HG02870 (cell line): ENCODE measurements around the gene CDH4.

Experiments used
- ATAC-seq: cut with Tn5 transposase; IDR thresholded peaks from one replicate; pipeline ENCODE4 v1.9.1; 2021; ENCODE audit warnings: mild to moderate bottlenecking, moderate library complexity; ENCODE audit not compliant: unreplicated experiment

Gene CDH4

DNA sequence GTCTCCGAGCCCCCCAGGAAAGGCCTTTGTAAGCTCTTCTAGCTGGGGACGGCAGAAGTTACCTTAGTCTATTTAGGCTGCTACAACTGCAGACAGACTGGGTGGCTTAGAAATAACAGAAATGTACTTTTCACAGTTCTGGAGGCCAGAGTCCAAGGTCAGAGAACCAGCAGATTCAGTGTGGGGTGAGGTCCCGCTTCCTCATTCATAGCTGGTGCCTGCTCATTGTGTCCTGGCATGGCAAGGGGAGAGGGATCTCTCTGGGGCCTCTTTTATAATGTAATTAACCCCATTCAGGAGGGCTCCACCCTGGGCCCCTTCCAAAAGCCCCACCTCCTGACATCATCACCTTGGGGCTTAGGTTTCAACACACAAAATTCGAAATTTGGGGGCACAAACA is 315.1 kb downstream of the CDH4 start:
- ATAC-seq = no peak

DNA sequence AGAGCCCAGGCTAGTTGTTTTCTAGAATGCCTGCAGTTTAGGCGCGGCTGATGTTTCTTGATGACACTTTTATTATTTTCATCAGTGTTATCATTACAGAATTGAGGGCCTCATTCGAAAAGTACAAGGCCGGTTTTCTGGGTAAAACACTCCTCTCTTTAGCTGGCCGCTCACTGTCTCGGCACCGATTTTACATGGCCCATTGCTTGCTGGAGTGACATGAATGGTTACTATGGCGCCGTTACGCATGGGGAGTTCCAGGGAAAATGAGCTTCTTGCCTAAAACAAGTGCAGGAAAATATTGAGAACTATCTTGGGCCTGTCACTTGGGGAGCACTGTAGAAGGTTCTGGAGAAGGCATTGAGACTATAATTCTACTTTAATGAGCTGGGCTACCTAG is 317.8 kb downstream of the CDH4 start:
- ATAC-seq = no peak

DNA sequence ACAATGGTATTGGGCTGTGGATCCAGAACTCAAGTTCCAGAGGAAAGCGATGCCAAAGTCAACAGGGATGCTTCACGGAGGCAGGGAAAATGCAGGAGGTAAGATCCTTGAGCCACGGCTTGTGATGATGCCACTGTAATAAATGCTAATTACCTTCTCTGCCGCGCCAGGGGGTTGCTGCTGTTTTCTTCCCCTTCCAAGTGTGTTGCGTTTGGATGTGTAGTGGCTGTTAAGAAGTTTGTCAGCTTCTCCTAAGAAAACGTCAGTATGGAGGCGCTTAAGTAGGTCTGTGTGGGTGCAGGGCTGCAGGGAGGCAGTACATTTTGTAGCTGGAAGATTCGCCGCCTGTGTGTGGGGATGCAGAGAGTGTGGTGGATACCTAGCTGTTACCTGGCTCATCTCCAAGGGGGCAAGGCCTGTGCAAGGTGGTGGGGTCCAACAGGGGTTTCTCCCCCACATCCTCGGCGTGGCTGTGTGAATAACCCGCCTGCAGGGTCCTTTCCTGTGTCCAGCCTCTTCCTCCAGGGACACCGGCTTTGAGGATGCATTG is 318.7 kb downstream of the CDH4 start:
- ATAC-seq = no peak

DNA sequence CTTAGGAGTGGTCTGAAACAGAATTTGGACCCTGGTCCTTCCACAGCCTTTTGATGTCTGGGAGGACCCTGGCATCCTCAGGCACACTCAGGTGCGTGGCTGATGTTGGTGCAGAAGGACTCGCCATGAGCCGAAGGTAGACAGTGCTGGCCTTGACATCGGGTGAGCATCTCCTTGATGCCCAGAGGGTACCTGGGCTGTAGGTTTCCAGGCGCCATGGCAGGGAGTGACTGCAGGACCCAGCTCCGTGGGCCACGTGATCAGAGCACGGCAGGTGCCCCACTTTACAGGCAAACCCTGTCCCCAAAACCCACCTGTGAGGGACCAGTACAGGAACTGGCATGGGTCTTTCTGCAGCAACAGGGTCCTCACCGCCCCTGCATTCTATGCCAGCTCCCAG is 319.2 kb downstream of the CDH4 start:
- ATAC-seq = no peak

DNA sequence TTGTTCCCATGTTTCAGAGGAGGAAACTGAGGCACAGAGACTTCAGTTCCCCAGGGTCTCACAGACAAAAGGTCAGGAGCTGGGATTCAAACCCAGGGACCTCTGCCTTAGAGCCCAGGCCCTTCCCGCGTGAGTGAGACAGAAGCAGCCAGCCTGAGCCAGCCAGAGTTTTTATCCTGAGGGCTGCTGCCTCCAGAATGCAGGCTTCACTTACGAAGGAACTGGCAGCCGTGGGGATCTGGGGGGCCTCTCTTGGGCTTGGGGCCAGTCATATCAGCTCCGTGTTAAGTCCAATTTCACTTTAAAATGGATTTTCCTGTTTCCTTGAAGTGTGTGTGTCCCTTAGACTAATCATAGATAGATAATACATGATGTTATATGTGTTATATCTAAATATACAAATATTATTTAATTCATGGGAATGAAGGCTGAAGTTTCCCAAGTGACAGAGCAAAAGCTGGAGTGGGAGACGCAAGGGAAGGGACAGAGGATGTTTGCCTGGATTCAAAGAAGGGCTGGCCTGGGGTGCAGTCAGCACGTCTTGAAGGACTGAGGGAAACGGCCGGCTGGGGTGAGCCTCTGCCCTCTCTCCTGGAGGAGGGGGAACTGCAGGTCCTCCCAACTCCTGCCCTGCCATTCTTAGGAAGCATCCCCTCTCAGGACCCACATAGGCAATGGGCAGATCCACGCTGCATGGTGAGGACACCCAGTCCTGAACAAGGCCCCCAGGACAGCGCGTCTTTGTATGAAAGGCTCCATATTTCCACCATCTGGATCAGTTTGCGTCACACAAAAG is 320.1 kb downstream of the CDH4 start:
- ATAC-seq = no peak

DNA sequence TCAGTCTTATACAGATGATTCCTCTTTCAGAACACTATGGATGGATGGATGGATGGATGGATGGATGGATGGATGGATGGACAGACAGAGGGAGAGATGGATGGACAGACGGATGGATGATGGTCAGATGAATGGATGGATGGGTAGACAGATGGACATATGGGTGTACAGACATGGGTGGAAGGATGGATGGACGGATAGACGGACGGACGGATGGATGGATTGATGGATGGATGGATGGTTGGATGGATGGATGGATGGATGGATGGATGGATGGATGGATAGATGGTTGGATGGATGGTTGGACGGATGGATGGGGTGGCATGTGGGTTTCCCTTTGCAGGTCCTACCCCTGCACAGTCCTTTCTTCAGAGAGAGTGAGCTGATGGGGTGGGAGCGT is 320.7 kb downstream of the CDH4 start:
- no peak for ATAC-seq

DNA sequence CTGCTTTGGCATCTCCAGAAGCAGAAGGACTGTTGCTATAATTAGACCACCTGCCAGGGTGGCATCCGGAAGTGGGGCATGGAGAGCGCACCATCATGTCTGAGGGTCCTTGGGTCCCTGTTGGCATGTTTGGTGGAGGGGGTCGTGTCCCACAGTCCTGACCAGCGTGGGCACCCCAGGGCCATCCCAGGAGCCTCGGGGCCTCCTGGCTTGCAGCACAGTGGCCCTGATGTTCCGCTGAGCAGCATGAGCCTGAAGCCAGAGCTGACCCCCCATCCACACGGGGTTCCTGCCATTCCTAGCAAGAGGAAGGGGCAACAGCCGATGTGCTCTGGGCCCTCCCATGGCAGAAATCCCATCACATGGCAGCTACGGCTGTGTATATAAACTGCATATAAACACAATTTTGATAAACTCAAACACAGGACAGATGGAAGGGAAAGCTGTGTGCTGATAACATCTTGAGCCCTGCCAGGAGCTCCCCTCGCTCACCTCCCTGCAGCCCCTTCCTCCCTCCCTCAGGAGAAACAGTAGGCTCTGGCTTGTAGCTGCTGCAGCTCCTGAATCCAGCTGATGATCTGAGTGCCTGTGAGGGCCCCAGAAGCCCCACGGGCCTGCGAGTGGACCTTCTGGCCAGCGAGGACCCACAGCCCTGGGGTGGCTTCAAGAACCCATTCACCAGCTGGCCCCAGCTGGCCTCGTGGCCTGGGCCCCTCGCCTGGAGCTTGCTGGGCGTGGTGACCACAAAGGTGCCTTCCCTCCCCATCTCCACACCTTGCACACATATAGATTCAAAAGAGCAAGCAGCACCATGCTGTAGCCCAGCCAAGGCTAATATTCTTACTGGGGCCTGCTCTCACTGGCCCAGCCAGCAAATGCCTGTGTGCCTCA is 321.6 kb downstream of the CDH4 start:
- no peak for ATAC-seq

DNA sequence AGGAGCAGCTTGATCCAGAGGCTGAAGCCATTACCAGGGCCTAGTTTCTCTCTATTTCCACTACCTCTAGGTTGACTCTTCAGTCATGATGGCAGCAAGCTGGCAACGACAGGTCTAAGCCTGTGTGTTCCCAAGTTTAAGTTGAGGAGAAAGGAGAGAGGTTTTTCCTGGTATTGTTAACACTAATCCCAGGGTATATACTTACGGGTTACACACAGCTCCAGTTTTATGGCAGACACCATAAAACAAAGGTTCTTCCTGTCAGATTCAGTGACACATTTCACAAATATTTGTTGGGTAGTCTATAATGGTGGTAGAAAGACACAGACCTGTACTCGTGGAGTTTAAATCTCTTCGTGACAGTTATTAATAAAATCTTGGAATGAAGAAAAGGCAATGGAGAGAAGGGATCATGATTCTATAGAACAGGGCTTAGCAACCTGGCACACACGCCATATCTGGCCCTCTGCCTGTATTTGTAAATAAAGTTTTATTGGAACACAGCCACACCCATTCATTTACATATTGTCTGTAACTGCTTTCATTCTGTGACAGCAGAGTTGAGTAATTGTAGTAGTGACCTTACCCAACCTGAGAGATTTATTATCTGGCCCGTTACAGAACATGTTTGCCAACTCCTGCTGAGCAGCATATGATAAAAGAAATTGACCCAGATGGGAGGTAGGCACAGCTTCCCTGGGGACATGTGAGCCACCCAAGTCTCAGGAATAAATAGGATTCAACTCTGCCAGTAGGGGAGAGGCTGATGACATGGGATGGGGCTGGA is 323.3 kb downstream of the CDH4 start:
- no peak for ATAC-seq

DNA sequence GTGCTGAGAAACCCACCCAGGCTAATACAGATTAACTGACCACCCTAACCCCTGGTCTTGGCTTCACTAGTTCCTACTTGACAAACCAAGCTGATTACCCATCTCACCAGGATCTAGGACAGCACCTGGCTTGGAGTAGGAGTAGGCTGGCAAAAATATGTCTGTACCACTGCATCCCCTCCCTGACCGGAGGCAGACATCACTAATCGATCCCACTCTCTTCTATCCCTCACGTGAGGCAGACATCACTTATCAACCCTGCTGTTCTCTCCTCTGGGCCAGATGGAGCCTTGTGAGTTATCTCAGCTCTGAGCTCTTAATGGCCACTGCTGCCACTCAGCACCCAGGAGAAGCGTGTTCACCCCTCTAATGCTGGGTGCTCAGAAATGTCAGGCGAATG is 324.3 kb downstream of the CDH4 start:
- ATAC-seq = no peak

DNA sequence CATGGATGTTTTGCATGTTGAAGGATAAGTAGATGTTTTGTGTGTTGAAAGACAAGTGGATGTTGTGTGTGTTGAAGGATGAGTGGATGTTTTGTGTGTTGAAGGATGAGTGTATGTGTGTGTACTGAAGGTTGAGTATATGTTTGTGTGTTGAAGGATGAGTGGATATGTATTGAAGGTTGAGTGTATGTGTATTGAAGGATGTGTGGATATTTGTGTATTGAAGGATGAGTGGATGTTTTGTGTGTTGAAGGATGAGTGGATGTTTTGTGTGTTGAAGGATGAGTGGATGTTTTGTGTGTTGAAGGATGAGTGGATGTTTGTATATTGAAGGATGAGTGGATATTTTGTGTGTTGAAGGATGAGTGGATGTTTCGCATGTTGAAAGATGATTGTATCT is 325.0 kb downstream of the CDH4 start:
- no peak for ATAC-seq

DNA sequence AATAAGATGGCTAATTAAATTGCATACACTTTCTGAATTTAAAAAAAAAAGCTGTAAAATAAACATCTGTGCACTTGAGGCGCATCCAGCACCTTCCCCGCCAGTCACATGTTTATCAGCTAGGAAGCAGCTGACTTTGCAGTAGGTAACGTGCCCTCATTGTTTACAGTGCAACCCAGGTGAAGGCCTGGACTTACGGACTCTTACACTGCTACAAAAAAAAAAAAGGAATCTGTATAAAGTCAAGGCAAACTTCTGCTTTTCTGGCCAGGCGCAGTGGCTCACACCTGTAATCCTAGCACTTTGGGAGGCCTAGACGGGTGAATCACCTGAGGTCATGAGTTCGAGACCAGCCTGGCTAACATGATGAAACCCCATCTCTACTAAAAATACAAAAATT is 327.8 kb downstream of the CDH4 start:
- no peak for ATAC-seq

DNA sequence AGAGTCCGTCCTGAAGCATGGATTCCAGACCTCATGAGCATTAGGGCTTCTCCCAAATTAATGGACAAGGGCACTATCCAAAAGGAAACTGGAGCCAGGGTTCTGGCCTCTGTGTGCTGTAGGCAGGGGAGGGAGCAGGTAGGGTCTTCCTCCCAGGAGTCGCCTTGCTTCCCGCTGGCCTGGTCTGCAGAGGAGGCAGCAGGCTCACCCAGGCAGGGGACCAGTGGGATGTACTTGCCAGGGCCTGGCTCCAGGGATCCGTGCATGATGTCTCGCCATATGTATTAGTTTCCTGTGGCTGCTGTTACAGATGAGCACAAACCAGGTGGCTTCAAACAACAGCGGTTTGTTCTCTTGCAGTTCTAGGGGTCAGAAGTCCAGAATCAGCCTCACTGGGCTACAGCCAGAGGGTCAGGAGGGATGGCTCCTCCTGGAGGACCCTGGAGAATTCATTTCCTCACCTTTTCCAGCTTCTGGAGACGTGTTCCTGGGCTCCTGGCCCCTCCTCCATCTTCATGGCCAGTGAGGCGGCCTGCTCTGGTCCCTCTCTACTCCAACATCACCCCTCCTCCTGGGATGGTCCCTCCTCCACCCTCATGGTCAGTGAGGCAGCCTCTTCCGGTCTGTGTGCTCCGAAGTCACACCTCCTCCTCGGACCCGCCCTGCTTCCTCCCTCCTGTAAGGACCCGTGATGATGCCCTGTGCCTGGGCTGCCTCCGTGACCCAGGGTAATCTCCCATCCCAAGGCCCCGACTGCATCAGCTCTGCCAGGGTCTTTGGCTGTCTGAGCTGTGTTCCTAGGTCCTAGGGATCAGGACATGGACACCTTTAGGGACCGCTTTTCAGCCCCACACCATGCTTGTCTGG is 329.1 kb downstream of the CDH4 start:
- ATAC-seq = no peak

DNA sequence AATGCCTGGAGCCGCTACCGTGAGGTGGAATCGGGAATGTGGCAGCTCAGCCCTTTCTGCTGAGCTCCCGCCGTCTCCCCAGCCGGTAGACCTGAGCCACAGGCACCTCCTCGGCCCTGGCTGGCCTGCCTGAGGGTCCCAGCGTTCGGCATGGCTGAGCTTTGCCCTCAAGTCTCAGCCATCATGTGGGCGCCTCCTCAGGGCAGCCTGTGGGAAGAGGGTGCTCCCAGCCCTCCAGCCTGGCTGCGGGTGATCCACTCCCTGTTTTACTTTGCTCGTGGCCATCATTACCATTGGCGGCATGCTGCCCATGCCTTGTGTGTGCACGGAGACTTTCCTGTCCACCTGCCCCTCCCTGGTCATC is 329.7 kb downstream of the CDH4 start:
- ATAC-seq = no peak

DNA sequence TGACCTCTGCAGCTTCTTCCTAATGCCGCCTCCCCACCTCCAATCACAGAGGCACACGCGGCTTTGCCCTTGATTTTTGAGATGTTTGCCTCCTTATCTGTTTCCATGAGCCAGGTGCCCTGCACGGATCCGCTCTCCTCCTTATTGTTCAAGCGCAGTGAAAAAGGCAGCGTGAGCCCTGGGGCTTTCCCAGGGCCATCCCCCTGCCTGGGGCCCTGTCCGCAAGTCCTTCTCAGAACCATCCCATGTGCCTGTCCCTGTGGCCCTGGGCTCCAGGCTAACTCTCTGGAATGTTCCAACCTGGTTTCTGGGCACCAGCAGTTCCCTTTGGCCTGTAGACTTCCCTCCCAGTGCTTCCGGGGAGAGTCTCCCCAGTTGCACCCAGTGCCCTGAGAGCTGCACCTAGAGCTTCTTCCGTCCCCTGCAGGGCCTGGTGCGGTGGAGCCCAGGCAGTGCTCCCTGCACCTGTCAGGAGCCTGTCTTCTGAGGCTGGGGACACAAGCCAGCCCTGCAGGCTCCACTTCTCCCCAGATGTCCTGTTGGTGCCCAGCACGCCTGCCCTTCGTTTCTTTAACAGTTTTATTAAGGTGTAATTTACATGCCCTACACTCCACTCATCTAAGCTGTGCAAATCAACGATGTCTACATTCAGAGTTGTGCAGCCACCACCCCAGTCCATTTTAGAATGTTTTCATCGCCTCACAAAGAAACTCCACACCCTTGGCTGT is 330.3 kb downstream of the CDH4 start:
- ATAC-seq = no peak

DNA sequence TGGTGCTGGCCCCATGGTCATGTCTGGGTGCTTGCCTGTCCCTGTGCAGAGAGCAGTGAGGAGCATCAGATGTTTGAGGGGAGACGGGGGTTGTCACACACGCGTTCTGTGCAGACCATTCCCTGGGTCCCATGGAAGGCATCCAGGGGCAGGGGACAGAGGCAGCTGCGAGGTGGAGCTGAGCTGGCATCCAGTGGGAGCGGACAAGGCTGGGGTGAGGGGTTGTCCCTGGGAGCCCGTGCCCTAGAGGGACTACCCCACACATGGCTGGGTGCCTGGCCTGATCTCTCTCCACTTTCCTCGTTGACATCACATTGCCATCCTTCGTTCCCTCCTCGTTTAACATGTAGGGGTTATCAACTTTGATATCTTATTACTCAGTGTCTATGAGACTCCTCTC is 331.3 kb downstream of the CDH4 start:
- ATAC-seq = no peak

DNA sequence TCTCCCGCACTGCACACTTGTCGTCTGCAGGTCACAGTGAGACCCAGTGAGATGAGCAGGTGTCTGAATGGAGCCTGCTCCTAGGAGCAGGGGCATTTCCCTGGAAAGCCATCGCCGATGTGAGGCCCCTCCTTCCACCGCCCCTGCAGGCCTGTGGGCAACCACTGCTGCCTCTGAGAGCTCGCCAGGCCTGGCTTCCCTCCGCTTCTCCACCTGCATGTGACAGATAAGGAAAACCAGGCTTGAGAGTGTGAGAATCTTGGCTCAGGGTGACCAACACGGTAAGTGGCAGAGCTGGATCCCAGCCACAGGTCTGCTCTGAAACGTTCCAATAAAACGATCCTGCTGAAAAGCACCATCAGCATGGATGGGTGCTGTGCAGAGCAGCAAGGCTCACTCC is 332.8 kb downstream of the CDH4 start:
- no peak for ATAC-seq

DNA sequence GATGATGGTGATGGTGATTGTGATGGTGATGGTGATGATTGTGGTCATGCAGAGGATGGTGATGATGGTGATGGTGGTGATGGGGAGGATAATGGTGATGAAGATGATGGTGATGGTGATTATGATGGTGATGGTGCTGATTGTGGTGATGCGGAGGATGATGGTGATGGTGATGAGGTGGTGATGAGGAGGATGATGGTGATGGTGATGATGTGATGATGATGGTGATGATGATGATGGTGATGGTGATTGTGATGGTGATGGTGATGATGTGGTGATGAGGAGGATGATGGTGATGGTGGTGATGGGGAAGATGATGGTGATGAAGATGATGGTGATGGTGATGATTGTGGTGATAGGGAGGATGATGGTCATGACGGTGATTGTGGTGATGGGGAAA is 333.7 kb downstream of the CDH4 start:
- no peak for ATAC-seq

DNA sequence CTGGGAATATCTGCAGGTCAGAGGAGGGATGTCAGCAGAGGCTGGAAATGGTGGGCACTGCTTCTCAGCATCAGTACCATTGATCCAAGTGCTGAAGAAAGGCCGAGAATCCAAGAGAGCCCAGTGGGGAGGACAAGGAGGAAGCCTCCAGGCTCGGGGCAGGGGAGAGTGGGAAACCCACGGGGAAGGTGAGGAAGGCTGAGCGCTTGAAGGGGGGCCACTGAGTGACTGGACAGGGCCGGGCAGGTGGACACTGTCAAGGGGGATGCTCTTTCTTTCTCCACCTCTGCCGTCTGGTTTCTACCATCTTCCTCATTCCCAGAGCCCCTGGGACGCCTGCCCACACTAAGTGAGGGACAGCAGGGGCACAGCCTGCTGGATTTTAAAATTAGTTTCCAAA is 335.0 kb downstream of the CDH4 start:
- ATAC-seq = no peak

DNA sequence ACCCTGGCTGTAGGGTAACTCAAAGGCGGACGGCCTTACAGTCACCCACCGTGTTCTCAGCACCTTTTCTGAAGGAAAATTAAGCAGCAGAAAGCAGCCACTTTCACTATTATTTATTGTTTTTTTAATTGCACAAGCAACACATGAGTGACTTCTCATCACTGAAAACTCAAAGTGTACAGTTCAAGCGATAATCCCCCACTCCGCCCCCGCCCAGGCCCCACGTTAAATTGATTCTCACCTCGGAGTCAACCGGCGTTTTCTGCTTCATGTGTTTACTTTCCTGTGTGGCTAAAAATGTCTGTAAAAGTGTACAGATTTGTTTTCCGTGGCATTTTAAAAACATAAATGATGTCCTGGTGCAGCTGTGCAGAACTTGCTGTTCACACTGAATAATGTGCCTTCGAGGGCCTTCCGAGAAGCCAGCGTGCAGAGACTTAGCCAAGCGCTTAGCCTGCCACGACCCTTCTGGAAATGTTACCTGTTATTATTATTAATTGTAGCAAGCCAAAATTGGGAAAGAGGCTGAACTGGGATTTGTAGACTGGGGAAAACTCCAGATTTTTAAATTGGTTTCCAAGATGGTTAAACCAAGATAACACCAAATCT is 335.7 kb downstream of the CDH4 start:
- ATAC-seq = no peak
